ENCODE measurements around the gene ZNF669.

The ZNF669 gene

DNA sequence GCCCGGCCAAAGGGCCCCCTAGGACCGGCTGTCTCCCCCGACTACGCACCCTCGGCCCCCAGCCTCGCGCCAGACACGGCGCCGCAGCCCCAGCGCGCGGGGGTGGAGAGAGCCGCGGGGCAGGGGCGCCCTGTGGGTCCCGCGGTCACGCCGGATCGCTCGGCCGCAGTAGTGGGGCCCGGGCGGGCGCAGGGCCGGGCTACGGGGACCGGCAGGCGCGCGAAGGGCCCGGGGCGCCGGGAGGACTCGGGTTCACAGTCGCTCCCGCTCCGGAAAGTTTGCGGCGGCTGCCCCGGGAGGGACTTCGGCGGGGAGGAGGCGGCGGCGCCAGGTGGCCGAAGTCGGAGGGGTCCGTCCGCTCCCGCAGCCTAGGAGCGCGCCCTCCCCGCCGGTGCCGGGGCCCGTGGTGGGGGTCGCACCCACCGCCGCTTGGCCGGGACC lies 7.1 kb upstream of the ZNF669 start:
- DNase-seq (ENCODE audit: low spot score), result no peak

- no peak for DNase-seq (ENCODE audit: low spot score)
These were observed 6.6 kb upstream of the ZNF669 start for GRCh38 chr1:247110627-247111258.

- no peak for DNase-seq (ENCODE audit: low spot score)
These were observed 3.5 kb upstream of the ZNF669 start for GRCh38 chr1:247107694-247108093.

DNA sequence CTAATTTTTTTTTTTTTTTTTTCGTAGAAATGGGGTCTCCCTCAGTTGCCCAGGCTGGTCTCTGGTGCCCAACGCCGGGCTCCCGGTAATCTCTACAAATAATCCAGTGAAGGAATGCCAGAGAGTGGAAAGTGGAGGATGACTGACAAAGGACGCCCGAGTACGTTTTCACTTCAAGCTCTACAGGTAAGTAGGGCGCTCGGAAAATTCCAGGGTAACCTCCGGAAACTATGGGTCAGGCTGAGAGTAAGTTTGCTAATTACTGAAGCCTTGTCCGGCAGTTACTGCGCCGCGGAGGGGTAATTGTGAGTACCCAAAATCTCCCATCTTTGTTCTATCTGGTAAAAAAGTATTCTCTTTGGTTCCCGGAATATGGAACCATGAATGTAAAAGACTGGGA lies 1.8 kb upstream of the ZNF669 start:
- DNase-seq (ENCODE audit: low spot score), result no peak

DNA sequence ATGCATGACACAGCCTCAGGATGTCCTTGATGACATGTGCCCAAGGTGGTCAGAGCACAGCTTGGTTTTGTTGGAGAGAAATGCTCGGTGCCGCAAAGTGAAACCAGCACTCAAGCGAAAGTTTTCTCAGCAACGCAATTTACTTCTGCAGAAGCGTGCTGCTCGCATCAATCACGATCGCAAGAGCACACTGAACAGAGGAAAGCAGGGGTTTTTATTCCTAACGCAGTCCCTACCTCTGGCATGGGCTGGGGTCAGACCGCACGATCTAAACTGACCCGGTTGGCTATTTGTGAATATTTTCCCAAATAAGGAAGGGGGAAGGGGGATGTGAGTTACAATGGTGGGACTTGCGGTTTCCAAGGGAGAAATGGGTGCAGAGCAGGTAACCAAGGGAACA lies 809 bp upstream of the ZNF669 start:
- DNase-seq (ENCODE audit: low spot score), result no peak

DNA sequence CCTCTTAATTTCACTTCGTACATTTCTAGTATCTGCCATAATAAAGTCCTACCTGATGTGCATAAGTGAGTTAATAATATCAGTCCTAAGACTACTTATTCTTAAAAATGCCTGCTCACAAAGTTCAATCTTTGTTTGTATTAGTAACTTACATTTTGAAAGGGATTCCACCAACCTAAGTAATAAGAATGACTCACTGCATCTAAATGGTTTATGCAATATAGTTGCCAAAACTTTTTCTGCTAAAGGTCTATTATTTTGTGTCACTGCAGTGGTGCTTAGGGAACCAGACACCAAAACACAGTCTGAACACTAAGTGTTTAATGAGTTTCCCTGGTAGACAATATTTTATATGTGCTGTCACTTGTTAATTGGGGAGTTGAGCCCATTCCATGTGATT lies 1.8 kb downstream of the ZNF669 start:
- DNase-seq (ENCODE audit: low spot score), result no peak

- no peak for DNase-seq (ENCODE audit: low spot score)
These were observed 3.4 kb downstream of the ZNF669 start for GRCh38 chr1:247100676-247101279.

DNA sequence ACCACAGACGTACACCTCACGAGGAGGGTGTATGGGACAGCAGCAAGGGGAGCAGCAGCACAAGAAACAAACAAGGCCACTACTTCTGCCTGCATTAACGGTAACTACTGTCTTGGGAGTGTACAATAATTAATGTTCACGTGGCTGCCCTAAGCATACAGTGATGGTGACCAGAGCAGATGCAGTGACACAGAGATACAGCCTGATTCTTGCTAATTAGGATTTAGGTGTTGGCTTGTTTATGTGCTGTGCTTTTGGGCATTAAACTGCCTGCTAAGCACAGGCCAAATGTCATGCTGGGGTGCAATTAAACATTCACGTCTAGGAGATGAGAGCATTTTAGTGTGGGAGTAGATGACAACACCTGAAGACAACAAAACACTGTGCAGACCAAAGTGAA lies 7.2 kb downstream of the ZNF669 start:
- DNase-seq (ENCODE audit: low spot score), result no peak

GRCh38 chr1:247096544-247096943 lies 7.6 kb downstream of the ZNF669 start:
- no peak for DNase-seq (ENCODE audit: low spot score)

- DNase-seq (ENCODE audit: low spot score), result no peak
These were observed 8.0 kb downstream of the ZNF669 start for GRCh38 chr1:247096112-247096511.

GRCh38 chr1:247090455-247090854 lies 13.7 kb downstream of the ZNF669 start:
- DNase-seq (ENCODE audit: low spot score), result no peak

DNA sequence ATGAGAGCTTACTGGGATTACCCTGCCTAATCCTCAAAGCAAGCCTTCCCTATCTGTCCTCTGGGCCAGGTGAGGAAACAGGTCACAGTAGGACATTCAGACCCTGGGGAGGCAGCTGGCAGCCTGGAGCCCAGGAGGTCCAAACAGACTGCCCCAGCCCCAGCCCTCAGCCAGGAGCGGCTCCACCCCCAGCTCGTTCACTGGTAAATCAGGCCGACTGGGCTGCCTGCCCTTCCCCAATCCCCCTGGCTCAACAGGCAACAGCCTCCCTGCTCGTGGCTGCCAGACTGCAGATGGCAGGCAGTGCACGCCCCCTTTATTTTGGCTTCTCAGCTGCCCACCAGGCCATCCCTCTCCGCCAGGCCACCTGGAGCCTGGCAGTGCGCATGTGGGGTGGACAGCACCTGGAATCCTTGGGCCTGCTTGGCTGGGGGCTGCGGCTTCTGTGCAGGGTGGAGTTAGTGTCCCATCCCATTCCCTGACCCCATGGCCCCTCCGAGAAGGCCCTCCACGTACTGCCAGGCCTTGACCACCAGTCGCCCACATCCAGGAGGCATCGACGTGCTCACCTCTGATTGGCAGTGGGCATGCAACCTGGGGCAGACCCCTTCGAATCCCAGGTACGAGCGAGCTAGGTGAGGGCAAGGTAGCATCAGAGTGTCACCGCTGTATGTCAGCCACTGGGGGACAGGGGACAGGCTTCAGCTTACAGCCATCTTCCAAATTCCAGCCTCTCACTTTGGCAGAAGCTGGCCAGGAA lies 14.4 kb downstream of the ZNF669 start:
- DNase-seq (ENCODE audit: low spot score), result no peak

DNA sequence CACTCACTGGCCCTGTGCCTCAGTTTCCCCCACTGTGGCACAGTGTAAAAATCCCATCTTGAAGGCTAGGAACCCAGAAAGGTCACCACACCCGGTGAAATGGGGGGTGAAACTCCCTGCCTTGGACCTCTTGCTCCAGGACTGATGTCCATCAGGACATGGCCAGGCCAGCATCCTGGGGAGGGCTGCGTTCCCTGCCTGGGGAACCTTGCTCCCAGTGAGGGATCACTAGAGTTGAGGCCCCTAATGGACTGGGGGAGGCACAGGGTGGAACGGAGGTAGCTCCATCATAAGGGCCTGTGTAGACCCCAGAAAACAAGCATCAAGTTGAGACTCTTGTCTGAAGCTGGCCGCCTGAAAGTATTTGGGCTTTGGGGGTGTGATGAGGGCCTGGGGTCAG lies 15.2 kb downstream of the ZNF669 start:
- no peak for DNase-seq (ENCODE audit: low spot score)

DNA sequence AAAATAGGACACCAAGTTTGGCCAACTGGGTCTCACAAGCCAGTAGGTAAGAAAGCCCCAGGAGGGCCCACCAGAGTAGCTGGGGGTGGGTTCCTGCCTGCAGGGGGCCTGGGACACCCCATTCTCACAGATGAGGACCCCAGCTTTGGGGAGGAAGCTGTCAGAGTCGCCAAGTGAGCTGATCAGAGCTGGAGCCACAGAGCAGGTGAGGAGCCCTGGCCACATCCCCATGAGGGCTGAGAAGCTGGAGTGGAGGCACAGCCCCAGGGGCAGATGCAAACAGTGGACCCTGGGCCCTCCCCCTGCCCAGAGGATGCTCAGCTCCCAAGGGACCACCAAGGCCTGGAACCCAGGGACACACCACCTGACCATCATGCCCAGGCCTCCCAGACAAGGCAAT lies 16.9 kb downstream of the ZNF669 start:
- no peak for DNase-seq (ENCODE audit: low spot score)

DNA sequence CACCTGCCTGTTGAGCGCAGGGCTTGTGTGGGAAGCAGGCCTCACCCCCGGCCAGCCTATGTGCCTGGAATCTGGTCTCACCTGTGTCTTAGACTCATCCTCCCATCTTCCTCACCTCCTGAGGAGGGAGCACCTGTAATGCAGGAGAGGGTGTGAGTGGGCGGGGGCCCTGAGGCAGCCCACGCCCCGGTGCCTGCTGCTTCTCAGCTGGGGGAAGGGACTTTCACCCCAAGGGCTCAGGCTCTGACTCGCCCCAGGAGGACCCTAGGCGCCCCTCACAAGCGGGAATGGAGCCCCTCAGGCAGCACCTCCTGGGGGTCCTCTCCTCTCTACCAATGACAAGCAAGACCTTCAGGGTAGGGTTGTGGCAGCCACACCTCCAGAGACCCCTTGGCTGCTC lies 18.8 kb downstream of the ZNF669 start:
- no peak for DNase-seq (ENCODE audit: low spot score)

DNA sequence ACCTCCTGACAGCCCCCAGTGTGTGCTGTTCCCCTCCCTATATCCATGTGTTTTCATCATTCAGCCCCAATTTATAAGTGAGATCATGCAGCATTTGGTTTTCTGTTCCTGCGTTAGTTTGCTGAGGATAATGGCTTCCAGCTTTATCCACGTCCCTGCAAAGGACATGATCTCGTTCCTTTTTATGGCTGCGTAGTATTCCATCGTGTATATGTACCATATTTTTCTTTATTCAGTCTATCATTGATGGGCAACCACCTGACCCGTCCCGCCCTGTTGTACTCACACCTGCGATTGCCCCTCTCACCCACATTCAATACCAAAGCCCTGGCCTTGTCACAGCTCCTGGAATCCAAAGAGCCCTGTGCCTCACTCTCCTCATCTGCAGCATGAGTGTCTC lies 19.4 kb downstream of the ZNF669 start:
- DNase-seq (ENCODE audit: low spot score), result no peak

DNA sequence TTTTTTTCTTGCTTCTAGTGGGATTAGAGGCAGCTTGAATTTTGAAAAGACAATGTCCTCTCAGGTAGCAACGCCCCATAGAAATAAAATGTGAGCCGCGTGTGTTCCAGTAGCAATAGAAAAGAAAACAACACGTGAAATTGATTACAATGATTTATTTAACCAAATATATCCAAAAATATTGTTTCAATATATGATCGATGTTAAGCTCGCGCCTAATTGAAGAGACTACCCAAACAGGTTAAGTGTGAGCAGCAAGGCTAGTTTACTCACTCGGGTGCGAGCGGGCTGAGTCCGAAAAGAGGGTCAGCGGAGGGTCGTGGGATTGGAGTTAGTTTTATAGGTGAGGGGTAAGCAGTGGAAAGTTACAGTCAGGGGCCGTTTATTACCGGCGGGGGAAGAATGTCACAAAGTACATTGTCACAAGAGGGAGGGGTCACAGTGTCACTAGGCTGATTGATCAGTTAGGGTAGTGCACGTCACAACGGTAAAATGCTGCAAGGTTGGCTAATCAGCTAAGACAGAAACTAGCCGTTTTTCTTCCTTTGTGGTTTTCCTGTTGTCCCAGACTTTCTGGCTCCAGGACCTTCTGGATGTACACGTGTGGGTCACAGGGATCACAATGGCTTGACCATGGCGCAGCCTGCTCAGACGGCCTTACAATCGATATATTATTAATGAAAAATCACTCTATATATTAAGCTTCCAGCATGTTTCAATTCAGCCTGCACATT lies 24.8 kb downstream of the ZNF669 start:
- DNase-seq (ENCODE audit: low spot score), result no peak

- DNase-seq (ENCODE audit: low spot score), result peak; percentile 93
These were observed 25.7 kb downstream of the ZNF669 start, which contains the start of gene ZNF670 for GRCh38 chr1:247078258-247079140. Gene ZNF670 (minus strand): TSS chr1:247078811. CDS start chr1:247078596, 215 bp downstream.

DNA sequence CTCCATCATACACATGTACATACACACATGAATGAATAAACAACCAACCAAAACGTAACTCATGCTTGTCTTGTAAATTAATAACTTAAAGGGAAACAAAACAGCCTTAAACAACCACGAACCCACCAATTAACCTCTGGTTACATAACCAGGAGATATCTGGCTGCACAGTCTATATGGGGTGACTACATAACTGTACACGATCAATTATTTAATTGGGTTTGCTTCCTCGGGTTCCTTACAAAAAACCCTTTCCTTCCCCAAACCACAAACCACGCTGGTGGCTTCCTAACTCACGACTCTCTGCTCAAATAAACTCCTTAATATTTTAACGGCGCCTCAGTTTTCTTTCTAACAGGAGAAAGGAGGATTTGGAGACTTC lies 26.3 kb downstream of the ZNF669 start:
- DNase-seq (ENCODE audit: low spot score), result no peak

DNA sequence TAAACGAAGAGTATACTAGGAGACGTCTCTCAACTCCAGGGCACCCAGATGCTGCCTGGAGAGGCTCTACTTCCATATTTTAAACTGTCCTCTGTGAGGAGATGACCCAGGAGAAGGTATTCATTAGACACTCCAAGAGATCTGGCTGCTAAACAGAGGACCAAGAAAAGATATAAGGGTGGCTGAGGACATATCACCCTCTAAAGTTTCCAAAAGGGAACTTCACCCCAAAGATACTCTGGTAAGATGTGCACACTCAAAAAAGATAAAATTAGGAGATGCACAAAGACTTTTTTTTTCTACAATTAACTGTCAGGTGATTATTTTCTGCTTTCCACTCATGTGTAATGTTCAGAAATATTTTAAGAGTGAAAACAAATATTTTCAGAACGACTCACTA lies 26.9 kb downstream of the ZNF669 start:
- no peak for DNase-seq (ENCODE audit: low spot score)

- DNase-seq (ENCODE audit: low spot score), result no peak
These were observed 33.5 kb downstream of the ZNF669 start for GRCh38 chr1:247070645-247071044.

GRCh38 chr1:247064304-247064703 lies 39.9 kb downstream of the ZNF669 start:
- no peak for DNase-seq (ENCODE audit: low spot score)

Data from left forelimb (tissue), 1 donor.